Activated CD4-positive, alpha-beta T cell treated with anti-CD3 and anti-CD28 coated beads for 36 hours (primary cell): ENCODE measurements around the gene TAGLN. TPM values are rescaled to one million over a fixed set of nuclear protein-coding genes. Genes with fewer than 3 reads are reported as not detected.

ENCODE experiments used
- ATAC-seq: fragments of 200-7000 bp; cut with Tn5 transposase; one replicate; pipeline ENCODE4 v1.10.0; 2021; ENCODE audit warnings: mild to moderate bottlenecking, moderate library complexity
- CTCF ChIA-PET: fragments of 350-600 bp; sonication (Branson Sonifier 250); formaldehyde crosslinking; loops from one replicate; lab custom pipeline; 2021; ENCODE audit warnings: antibody characterized with exemption; lab: Charles Lee
- POLR2A ChIA-PET: fragments of 350-600 bp; sonication (Branson Sonifier 250); formaldehyde crosslinking; loops from one replicate; lab custom pipeline; 2021; ENCODE audit warnings: antibody characterized with exemption, inconsistent platforms; lab: Charles Lee
- DNase-seq: peaks from one replicate; pipeline ENCODE4 v3.0.0-alpha.2; 2020
- H3K27ac Mint-ChIP-seq: one replicate; pipeline ENCODE4 v1.8.0; 2021; ENCODE audit warnings: mixed read lengths
- H3K27me3 Mint-ChIP-seq: one replicate; pipeline ENCODE4 v1.8.0; 2021; ENCODE audit warnings: mixed read lengths
- H3K36me3 Mint-ChIP-seq: one replicate; pipeline ENCODE4 v1.8.0; 2021; ENCODE audit warnings: low read depth, mixed read lengths
- H3K4me1 Mint-ChIP-seq: one replicate; pipeline ENCODE4 v1.8.0; 2021; ENCODE audit warnings: mixed read lengths
- H3K4me3 Mint-ChIP-seq: one replicate; pipeline ENCODE4 v1.8.0; 2021; ENCODE audit warnings: mild to moderate bottlenecking, moderate library complexity, mixed read lengths
- H3K9me3 Mint-ChIP-seq: one replicate; pipeline ENCODE4 v1.8.0; 2021; ENCODE audit warnings: low read depth, mixed read lengths
- intact Hi-C, 2 experiments: fragments of 100-400 bp; cut with DNase I in 1 of 2; cut with micrococcal nuclease in 1 of 2; formaldehyde crosslinking; loops; one replicate each; pipeline versions ENCODE4 v1.14.2 to v1.15.1; 2022 to 2024; cut with DNase I, micrococcal nuclease
- total RNA-seq, 2 experiments: library from RNA; stranded (reverse); gene quantifications; one replicate each; pipeline ENCODE4 v1.2.3, GENCODE V29; 2021

Gene TAGLN
- total RNA-seq, 2 experiments from 2014 or later = 1.6 to 2.0 TPM

DNA sequence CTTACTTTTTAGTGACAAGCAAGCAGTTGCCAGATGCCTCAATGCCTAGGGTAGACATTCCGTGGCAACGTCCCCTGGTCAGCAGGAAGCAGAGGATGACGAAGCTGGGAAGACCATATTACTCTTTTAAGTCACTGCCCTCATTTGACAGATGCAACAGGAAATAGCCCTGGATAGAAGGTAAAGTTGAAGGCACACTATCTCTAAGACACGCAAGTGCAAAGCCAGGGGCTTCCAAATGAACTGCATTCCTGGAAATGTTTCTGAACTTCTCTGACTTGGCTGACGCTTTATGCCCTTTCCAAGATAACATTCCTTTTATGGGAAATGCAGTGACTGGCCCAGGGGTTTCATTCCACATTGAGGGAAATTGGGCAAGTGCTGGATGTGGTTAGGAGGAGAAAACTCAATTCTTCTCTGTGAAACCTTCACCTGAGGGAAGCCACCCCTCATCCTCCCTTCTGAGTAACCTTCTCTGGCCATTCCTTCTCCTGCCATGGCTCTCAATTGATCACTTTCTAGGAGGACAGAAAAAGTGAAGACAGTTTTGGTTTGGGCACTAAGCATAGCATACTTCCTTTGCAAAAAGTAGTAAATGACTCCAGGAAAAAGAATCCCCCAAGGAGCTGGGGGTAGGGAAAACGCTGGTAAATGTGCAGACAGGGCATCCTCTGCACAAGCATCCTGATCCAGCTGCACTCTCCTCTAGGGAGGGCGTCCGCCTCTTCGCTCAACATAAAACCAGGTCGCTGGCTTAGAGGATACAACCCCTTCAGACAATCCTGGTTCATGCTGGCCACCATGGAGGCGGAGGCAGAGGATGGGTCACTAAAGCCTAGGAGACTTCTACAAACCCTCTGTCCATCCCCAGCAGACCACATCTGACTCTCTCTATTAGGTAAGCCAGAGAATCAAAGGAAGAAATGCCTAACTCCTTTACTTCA, 18.2 kb downstream of the TAGLN start:
- intact Hi-C loops = no loop called here
- H3K27me3 Mint-ChIP-seq = no peaks in the 10 kb centered on the region
- DNase-seq (no peak), ATAC-seq (no peak)
- H3K4me1 Mint-ChIP-seq = peaks cover 6% of the 10 kb centered on the region
- CTCF ChIA-PET = interaction anchor here (2.1 kb wide), 1 partner anchor 9 kb away, joined by 9 read pairs; no protein-coding TSS in a partner anchor
- H3K36me3 Mint-ChIP-seq = peaks cover 61% of the 10 kb centered on the region
- H3K9me3 Mint-ChIP-seq = no peaks in the 10 kb centered on the region
- no peak overlapping the region for H3K4me3 Mint-ChIP-seq
- POLR2A ChIA-PET = no interaction called here
- peak overlapping the region; percentile 40 for H3K27ac Mint-ChIP-seq

DNA sequence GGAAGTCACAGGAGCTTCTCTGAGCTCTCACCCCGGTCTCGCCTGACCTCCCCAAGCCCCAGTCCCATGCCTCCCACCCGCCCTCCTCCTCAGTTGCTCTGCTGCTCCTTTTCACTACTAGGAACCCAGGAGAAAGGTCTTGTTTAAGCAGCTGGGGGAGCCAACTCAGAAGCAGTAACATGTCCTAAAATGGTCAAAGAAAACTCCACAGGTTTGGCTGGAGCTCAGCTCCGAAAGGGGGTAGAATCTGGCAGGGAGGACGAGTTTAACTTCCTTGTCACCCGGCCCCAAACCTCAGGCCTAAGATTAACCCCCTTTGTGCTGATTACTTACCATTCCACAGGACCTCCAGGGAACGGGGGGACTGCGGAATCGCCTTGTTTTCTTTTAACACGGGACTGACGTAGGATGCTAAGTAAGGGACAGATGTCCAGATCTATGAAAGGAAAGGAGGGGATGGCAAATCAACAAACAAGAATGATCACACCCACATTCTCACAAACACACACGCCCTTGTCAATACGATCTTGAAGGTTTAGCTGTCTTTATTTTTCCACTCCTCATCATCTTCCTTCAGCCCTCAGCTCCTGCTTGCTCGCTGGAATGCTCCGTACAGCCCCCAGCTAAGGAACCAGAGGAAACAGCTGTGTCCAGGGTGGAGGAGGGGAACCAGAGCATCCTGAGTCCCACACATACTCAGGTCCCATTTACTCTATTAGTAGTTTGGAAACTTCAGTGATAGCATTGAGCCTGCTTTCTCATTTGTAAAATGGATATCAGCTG, 19.2 kb downstream of the TAGLN start:
- Mint-ChIP-seq H3K4me1 (peaks cover 6% of the 10 kb centered on the region), H3K9me3 (no peaks in the 10 kb centered on the region), H3K27ac (no peak overlapping the region), H3K36me3 (peaks cover 61% of the 10 kb centered on the region), H3K4me3 (no peak overlapping the region), H3K27me3 (no peaks in the 10 kb centered on the region)
- intact Hi-C loops = no loop called here
- DNase-seq (no peak), ATAC-seq (no peak)
- ChIA-PET POLR2A (no interaction called here), CTCF (interaction anchor here (0.6 to 2.7 kb wide), 3 partner anchors 8 to 38 kb away, joined by 3 to 10 read pairs (median 9); no protein-coding TSS in a partner anchor)

DNA sequence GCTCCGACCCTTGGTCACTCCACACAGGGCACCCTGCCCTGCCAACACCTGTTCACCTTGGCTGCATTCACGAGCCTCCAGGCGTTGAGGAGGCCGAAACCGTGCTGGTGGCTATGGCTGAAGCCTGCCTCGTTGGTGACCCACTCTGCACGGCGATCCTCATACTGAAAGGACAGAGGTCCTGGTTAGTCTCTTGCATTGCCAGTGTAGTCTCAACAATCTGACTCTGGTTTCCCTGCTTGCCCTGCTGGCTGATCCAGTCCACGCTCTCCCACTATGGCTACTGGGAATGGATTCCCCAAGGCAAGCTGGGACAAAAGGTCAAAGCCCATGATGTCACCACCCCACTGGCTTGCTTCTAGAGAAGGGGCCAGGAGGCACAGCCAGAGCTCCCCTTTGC, 19.8 kb downstream of the TAGLN start:
- ATAC-seq (no peak), DNase-seq (no peak)
- no peak overlapping the region for H3K4me3 Mint-ChIP-seq
- ChIA-PET POLR2A (no interaction called here), CTCF (interaction anchor here (0.6 to 2.7 kb wide), 3 partner anchors 8 to 38 kb away, joined by 3 to 10 read pairs (median 9); no protein-coding TSS in a partner anchor)
- H3K4me1 Mint-ChIP-seq = peaks cover 6% of the 10 kb centered on the region
- no peak overlapping the region for H3K27ac Mint-ChIP-seq
- H3K36me3 Mint-ChIP-seq = peaks cover 62% of the 10 kb centered on the region
- intact Hi-C loops = no loop called here
- H3K9me3 Mint-ChIP-seq = no peaks in the 10 kb centered on the region
- H3K27me3 Mint-ChIP-seq = no peaks in the 10 kb centered on the region

DNA sequence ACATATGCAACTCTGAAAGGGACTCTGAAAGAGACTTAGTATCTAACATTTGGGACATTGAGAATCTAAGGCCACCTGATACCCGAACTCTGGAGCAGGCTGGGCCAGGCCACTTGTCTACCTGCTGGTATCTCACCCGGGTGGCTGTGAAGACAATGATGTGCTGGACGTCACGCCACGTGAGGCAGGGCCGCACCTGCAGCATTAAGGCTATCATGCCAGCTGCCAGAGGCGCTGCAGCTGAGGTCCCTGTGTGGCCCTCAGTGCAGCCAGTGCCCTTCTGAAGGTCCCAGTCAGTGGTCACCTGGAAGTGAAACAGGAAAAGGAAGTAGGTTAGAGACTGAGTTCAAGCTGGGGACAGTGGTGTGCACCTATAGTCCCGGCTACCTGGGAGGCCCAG, 20.3 kb downstream of the TAGLN start:
- CTCF ChIA-PET = interaction anchor here (0.6 to 2.7 kb wide), 3 partner anchors 9 to 39 kb away, joined by 3 to 10 read pairs (median 3); no protein-coding TSS in a partner anchor
- H3K27me3 Mint-ChIP-seq = no peaks in the 10 kb centered on the region
- H3K36me3 Mint-ChIP-seq = peaks cover 63% of the 10 kb centered on the region

DNA sequence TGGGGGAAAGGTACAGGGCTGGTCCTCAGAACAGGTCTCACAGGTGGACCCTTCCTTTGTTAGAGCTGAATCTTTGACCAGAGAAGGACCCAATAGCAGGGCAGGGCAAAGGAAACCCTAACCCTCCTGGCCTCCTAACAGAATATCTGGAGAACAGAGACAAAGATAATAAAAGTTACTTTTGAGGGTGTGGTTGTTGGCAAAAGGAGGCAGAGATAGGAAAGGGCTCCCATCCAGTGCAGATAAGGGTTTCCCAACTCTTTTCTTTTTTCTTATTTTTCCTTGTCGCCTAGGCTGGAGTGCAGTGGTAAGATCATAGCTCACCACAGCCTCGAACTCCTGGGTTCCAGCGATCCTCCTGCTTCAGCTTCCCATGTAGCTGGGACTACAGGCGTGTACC, 20.8 kb downstream of the TAGLN start:
- no peak overlapping the region for H3K27ac Mint-ChIP-seq
- DNase-seq = no peak
- CTCF ChIA-PET = interaction anchor here (0.7 to 2.7 kb wide), 3 partner anchors 8 to 42 kb away, joined by 3 to 10 read pairs (median 4); partner anchors contain the start of gene SIDT2

More for the DNA sequence above, 20.3 kb downstream of the TAGLN start:
- Mint-ChIP-seq H3K27ac (no peak overlapping the region), H3K4me3 (no peak overlapping the region), H3K4me1 (peaks cover 5% of the 10 kb centered on the region), H3K9me3 (no peaks in the 10 kb centered on the region)
- DNase-seq (no peak), ATAC-seq (no peak)
- POLR2A ChIA-PET = interaction anchor here (0.6 kb wide), 1 partner anchor 476 kb away, joined by 5 read pairs; no protein-coding TSS in a partner anchor
- intact Hi-C loops = no loop called here

DNA sequence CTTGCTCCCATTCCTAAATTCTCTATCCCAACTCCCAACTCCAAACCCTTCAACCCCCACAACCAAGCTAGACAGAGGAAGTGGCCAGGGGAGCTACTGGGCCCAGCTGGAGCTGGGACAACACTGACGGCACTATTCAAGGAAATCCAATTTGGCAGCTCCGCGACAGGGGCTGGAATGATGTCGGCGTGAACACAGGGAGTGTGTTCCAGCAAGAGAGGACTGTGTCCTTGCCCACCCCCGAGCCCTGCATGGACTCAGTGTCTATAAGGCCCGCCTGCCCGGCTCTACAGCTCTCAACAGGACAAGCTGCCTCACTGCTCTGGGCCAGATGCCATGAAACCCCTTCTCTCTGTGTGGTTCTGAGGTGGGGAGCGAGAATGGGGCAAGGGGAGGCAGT, 21.4 kb downstream of the TAGLN start:
- Mint-ChIP-seq H3K27ac (no peak overlapping the region), H3K9me3 (no peaks in the 10 kb centered on the region), H3K36me3 (peaks cover 66% of the 10 kb centered on the region), H3K27me3 (no peaks in the 10 kb centered on the region), H3K4me1 (peaks cover 3% of the 10 kb centered on the region), H3K4me3 (no peak overlapping the region)
- DNase-seq (no peak), ATAC-seq (no peak)
- POLR2A ChIA-PET = interaction anchor here (0.7 kb wide), 1 partner anchor 45 kb away, joined by 5 read pairs; no protein-coding TSS in a partner anchor
- CTCF ChIA-PET = interaction anchor here (1.5 to 2.7 kb wide), 3 partner anchors 9 to 42 kb away, joined by 4 to 10 read pairs (median 5); partner anchors contain the start of gene SIDT2
- intact Hi-C loops = no loop called here

More for the DNA sequence above, 20.8 kb downstream of the TAGLN start:
- POLR2A ChIA-PET = interaction anchor here (0.6 to 0.7 kb wide), 2 partner anchors 44 to 476 kb away, joined by 5 read pairs; no protein-coding TSS in a partner anchor
- intact Hi-C loops = no loop called here
- H3K9me3 Mint-ChIP-seq = no peaks in the 10 kb centered on the region
- H3K36me3 Mint-ChIP-seq = peaks cover 60% of the 10 kb centered on the region
- H3K4me1 Mint-ChIP-seq = peaks cover 3% of the 10 kb centered on the region
- no peak overlapping the region for H3K4me3 Mint-ChIP-seq
- no peak for ATAC-seq
- no peaks in the 10 kb centered on the region for H3K27me3 Mint-ChIP-seq

DNA sequence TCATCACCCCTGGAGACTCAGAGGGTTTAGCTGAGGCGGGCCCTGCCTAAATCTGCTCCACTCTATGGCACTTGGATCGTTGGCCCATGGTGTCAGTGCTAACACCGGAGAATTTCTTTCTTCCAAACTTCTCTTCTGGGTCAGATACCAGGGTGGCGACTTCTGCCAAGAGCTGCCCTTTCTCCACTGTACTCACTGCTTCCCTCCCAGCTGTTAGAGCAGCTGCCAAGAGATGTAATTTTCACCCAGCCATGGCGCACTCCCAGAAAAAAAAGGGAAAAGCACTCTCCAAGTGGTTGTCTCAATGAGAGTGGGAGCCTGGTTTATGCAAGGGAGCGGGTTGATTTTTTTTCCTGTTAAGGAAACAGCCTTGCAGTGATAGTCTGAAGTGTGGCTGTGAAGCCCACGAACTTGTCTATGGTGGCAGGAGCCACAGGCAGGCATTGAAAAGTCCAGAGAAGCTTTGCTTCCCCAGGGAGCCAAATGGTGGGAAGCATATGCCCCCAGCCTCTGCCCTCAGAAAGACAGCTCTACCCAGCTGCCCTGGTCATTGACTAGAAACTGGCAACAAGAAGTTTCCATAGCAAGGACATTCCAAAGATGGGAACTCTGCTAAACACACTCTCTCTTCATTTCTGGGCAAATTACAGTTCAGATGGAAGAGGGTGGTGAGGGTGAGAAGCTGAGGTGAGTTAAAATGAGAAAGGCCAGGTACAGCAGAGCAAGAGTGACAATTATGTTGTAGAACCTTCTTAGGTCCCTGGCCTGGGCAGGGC, 22.0 kb downstream of the TAGLN start:
- POLR2A ChIA-PET = interaction anchor here (0.7 to 1.2 kb wide), 3 partner anchors 9 to 46 kb away, joined by 3 to 5 read pairs (median 3); no protein-coding TSS in a partner anchor
- CTCF ChIA-PET = interaction anchor here (0.8 to 1.6 kb wide), 4 partner anchors 10 to 461 kb away, joined by 3 to 7 read pairs (median 4); partner anchors contain the start of genes PCSK7, RNF214 and SIDT2
- Mint-ChIP-seq H3K27ac (no peak overlapping the region), H3K36me3 (peaks cover 66% of the 10 kb centered on the region), H3K4me1 (peaks cover 3% of the 10 kb centered on the region), H3K27me3 (no peaks in the 10 kb centered on the region), H3K9me3 (no peaks in the 10 kb centered on the region), H3K4me3 (no peak overlapping the region)
- intact Hi-C loops = no loop called here
- DNase-seq (no peak), ATAC-seq (no peak)

DNA sequence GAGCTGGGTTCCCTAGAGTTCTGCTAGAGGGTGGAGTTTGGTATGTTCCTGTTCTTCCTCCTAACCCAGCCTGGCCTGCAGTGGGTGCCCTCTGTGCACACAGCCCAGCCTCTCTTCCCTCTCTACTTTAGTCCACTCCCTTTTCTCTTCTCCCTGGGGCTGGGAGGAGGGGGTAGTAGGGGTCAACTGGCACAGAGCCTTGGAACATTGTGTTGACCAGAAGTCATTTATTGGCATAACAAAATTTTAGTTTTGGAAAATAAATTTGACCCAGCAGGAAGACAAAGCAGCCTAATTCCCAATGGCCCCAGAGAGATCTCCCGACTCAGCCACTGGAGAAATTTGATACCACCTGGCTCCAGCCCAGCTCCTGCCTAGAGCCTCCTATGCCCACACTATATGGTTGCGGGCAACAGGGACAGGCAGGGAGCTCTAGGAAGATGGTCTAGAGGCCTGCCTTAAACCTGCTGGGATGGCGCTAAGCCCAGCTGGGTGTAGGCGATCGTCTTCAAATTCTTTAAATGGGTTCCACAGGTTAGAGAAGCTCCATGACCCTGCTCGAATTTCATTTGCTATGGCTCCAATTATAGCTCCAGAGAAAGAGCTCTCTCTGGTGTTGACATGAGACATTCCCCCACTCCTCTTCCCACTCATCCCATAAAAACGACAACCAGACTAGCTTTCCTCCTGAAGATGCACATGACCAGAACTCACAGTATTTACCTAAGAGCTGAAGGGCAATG, 22.8 kb downstream of the TAGLN start:
- H3K4me1 Mint-ChIP-seq = peaks cover 8% of the 10 kb centered on the region
- H3K27ac Mint-ChIP-seq = no peak overlapping the region
- ATAC-seq (no peak), DNase-seq (no peak)
- no peaks in the 10 kb centered on the region for H3K27me3 Mint-ChIP-seq
- no peak overlapping the region for H3K4me3 Mint-ChIP-seq
- peaks cover 72% of the 10 kb centered on the region for H3K36me3 Mint-ChIP-seq
- intact Hi-C loops = no loop called here
- CTCF ChIA-PET = interaction anchor here (0.8 to 1.5 kb wide), 4 partner anchors 10 to 462 kb away, joined by 3 to 7 read pairs (median 4); partner anchors contain the start of genes PCSK7 and RNF214
- no peaks in the 10 kb centered on the region for H3K9me3 Mint-ChIP-seq
- POLR2A ChIA-PET = interaction anchor here (0.6 to 1.2 kb wide), 3 partner anchors 8 to 415 kb away, joined by 3 read pairs; no protein-coding TSS in a partner anchor

DNA sequence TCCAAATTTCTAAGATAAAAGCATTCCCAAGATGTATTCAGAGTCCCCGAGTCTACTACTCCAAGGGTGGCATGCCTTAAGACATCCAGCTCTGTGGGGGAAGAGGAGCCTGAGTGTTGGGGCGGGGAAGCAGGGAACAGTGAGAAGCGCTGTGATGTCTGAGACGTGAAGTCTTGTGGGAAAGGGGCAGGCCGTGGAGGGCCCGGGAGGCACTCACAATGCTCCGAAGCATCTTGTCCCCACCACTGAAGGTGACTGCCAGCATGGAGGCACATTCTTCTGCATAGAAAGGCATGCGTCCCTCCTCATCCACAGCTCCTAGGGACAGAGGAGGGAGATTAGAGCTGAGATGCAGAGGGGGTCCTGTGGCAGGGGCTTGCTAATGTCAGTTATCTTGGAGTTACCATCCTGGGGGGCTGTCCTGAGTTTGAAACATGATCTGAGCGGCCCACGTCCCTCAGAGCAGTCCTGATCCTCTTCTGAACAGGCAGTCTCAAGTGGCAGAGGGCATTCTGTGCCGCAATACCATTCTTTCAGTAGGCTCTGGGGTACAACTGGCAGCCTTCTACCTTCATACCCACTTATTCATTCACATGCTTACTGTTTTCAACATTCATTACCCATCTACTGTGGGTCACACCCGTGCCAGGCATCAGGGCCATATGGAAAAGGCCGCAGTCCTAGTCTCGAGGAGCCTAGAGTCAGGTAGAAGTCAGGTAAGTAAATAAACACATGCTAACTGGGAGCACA, 24.0 kb downstream of the TAGLN start:
- H3K9me3 Mint-ChIP-seq = no peaks in the 10 kb centered on the region
- ATAC-seq = no peak
- ChIA-PET POLR2A (no interaction called here), CTCF (interaction anchor here (0.8 to 1.3 kb wide), 3 partner anchors 12 to 42 kb away, joined by 3 to 4 read pairs (median 3); no protein-coding TSS in a partner anchor)
- H3K27ac Mint-ChIP-seq = no peak overlapping the region
- peaks cover 68% of the 10 kb centered on the region for H3K36me3 Mint-ChIP-seq
- H3K27me3 Mint-ChIP-seq = no peaks in the 10 kb centered on the region
- DNase-seq = no peak
- no peak overlapping the region for H3K4me3 Mint-ChIP-seq
- H3K4me1 Mint-ChIP-seq = peaks cover 11% of the 10 kb centered on the region
- intact Hi-C loops = no loop called here
